Esophagus (tissue), 2 donors: Measurements from ENCODE around the gene CCDC159. TPM values are rescaled to one million over a fixed set of nuclear protein-coding genes. Genes with fewer than 3 reads are reported as not detected.
A peak's percentile ranks its signal among the peaks of the same experiment; 100 is the strongest.
"Not testable (repeated sequence)": the region's sequence is repeated elsewhere in the genome, so short reads cannot be mapped to it uniquely, and the experiment has no call there.

Experiments used
- H3K27ac ChIP-seq, 2 donors: one replicate each; pipeline ENCODE4 v1.5.1; 2013; ENCODE audit warnings: low read depth in 2 of 2, mild to moderate bottlenecking in 2 of 2, inconsistent platforms in 1 of 2, low read length in 1 of 2, moderate library complexity in 1 of 2
- H3K27me3 ChIP-seq, 2 donors: one replicate each; pipeline ENCODE4 v1.6.1; 2013; ENCODE audit warnings: low read length in 2 of 2, control low read depth in 1 of 2, mild to moderate bottlenecking in 1 of 2; ENCODE audit not compliant: insufficient read depth in 2 of 2, control insufficient read depth in 1 of 2
- H3K36me3 ChIP-seq, 2 donors: one replicate each; pipeline ENCODE4 v1.6.1; 2013; ENCODE audit warnings: low read length in 1 of 2; ENCODE audit not compliant: control insufficient read depth in 2 of 2, insufficient read depth in 2 of 2
- H3K4me1 ChIP-seq, 2 donors: one replicate each; pipeline ENCODE4 v1.6.1; 2013; ENCODE audit warnings: low read length in 1 of 2; ENCODE audit not compliant: control insufficient read depth in 2 of 2, insufficient read depth in 2 of 2
- H3K4me3 ChIP-seq, 2 donors: one replicate each; pipeline ENCODE4 v1.5.1; 2013; ENCODE audit warnings: low read length in 2 of 2, mild to moderate bottlenecking in 2 of 2, low read depth in 1 of 2, moderate library complexity in 1 of 2
- H3K9me3 ChIP-seq, 2 donors: one replicate each; pipeline ENCODE4 v1.6.1; 2013; ENCODE audit warnings: mild to moderate bottlenecking in 2 of 2, low read depth in 1 of 2, low read length in 1 of 2, moderate library complexity in 1 of 2; ENCODE audit not compliant: control insufficient read depth in 2 of 2, insufficient read depth in 1 of 2
- WGBS, 2 donors: extraction: QIAGEN DNeasy Blood & Tissue Kit; methylation state at CpG; one replicate each; pipeline ENCODE4 v1.1.7; 2013; 5-methylcytosine and 5-hydroxymethylcytosine counted together
- polyA plus RNA-seq, 2 donors: library from polyadenylated mRNA; stranded (reverse); fragments of 200-250 nt; gene quantifications; one replicate each; pipeline ENCODE4 v1.2.3, GENCODE V29; 2013
- donor health status: healthy with polysubstance abuse.
- donor health status: Bipolar disorder and iron deficiency.

Gene CCDC159
- polyA plus RNA-seq, 2 donors, result 22.5 to 47.6 TPM

GRCh38 chr19:11323601-11324078 is 22.7 kb upstream of the CCDC159 start:
- peaks cover 0 to 14% of the 10 kb centered on the region in 2 donors for H3K4me1 ChIP-seq
- H3K27me3 ChIP-seq, result no peaks in the 10 kb centered on the region
- H3K9me3 ChIP-seq, result no peaks in the 10 kb centered on the region
- WGBS, 2 donors, result 47 to 57% methylated on average over 5 of the region's 5 CpGs
- H3K27ac ChIP-seq, result peak overlapping the region; percentile 74 to 90
- H3K4me3 ChIP-seq, result no peak overlapping the region
- H3K36me3 ChIP-seq, result peaks cover 7 to 10% of the 10 kb centered on the region in 2 donors

GRCh38 chr19:11324079-11324661 is 22.1 kb upstream of the CCDC159 start:
- no peak overlapping the region for H3K4me3 ChIP-seq
- peaks cover 7 to 10% of the 10 kb centered on the region in 2 donors for H3K36me3 ChIP-seq
- H3K4me1 ChIP-seq, result peaks cover 0 to 14% of the 10 kb centered on the region in 2 donors
- H3K9me3 ChIP-seq, result no peaks in the 10 kb centered on the region
- H3K27ac ChIP-seq, result peak overlapping the region; percentile 74 to 90
- no peaks in the 10 kb centered on the region for H3K27me3 ChIP-seq
- WGBS, 2 donors, result 8 to 11% methylated on average over 10 of the region's 10 CpGs

- Histone ChIP-seq H3K27ac (peak overlapping the region; percentile 74 to 90), H3K27me3 (no peaks in the 10 kb centered on the region), H3K36me3 (peaks cover 7 to 13% of the 10 kb centered on the region in 2 donors), H3K9me3 (no peaks in the 10 kb centered on the region), H3K4me3 (no peak overlapping the region), H3K4me1 (peaks cover 0 to 14% of the 10 kb centered on the region in 2 donors)
- 52 to 53% methylated on average over 17 of the region's 17 CpGs for WGBS, 2 donors
Observed at GRCh38 chr19:11324748-11325389, 21.4 kb upstream of the CCDC159 start.

GRCh38 chr19:11325544-11325943 is 20.8 kb upstream of the CCDC159 start:
- peaks cover 0 to 14% of the 10 kb centered on the region in 2 donors for H3K4me1 ChIP-seq
- peaks cover 7 to 16% of the 10 kb centered on the region in 2 donors for H3K36me3 ChIP-seq
- no peak overlapping the region for H3K27ac ChIP-seq
- H3K9me3 ChIP-seq, result no peaks in the 10 kb centered on the region
- 84 to 87% methylated on average over 7 of the region's 7 CpGs for WGBS, 2 donors
- no peaks in the 10 kb centered on the region for H3K27me3 ChIP-seq
- H3K4me3 ChIP-seq, result no peak overlapping the region

GRCh38 chr19:11330127-11330526 is 16.2 kb upstream of the CCDC159 start:
- Histone ChIP-seq H3K4me1 (peaks cover 0 to under 1% of the 10 kb centered on the region in 2 donors), H3K36me3 (peaks cover 11 to 12% of the 10 kb centered on the region in 2 donors), H3K9me3 (no peaks in the 10 kb centered on the region), H3K4me3 (no peak overlapping the region), H3K27me3 (no peaks in the 10 kb centered on the region), H3K27ac (no peak overlapping the region)
- 76 to 80% methylated on average over 4 of the region's 4 CpGs for WGBS, 2 donors

- peaks cover 11 to 20% of the 10 kb centered on the region in 2 donors for H3K36me3 ChIP-seq
- WGBS, 2 donors, result 68 to 75% methylated on average over 4 of the region's 4 CpGs
- no peaks in the 10 kb centered on the region for H3K4me1 ChIP-seq
- no peaks in the 10 kb centered on the region for H3K27me3 ChIP-seq
- H3K27ac ChIP-seq, result no peak overlapping the region
- no peaks in the 10 kb centered on the region for H3K9me3 ChIP-seq
- H3K4me3 ChIP-seq, result no peak overlapping the region
Observed at GRCh38 chr19:11331502-11331901, 14.8 kb upstream of the CCDC159 start.

- H3K4me1 ChIP-seq, result peaks cover 0 to 3% of the 10 kb centered on the region in 2 donors
- H3K27ac ChIP-seq, result no peak overlapping the region
- no peak overlapping the region for H3K4me3 ChIP-seq
- H3K9me3 ChIP-seq, result no peaks in the 10 kb centered on the region
- H3K27me3 ChIP-seq, result no peaks in the 10 kb centered on the region
- peaks cover 4 to 21% of the 10 kb centered on the region in 2 donors for H3K36me3 ChIP-seq
- 95 to 96% methylated on average over 5 of the region's 5 CpGs for WGBS, 2 donors
Observed at GRCh38 chr19:11332822-11333221, 13.5 kb upstream of the CCDC159 start.

- not testable (repeated sequence) for H3K9me3 ChIP-seq, H3K4me3 ChIP-seq, H3K27ac ChIP-seq, H3K4me1 ChIP-seq, H3K27me3 ChIP-seq
- 77 to 87% methylated on average over 9 of the region's 9 CpGs for WGBS, 2 donors
- peaks cover 4 to 21% of the 10 kb centered on the region in 2 donors for H3K36me3 ChIP-seq
Observed at GRCh38 chr19:11333838-11334237, 12.5 kb upstream of the CCDC159 start.

GRCh38 chr19:11335449-11336146 is 10.7 kb upstream of the CCDC159 start:
- no peak overlapping the region for H3K4me3 ChIP-seq
- H3K4me1 ChIP-seq, result peaks cover 0 to 6% of the 10 kb centered on the region in 2 donors
- H3K27me3 ChIP-seq, result no peaks in the 10 kb centered on the region
- 95% methylated on average over 17 of the region's 17 CpGs for WGBS, 2 donors
- H3K36me3 ChIP-seq, result peaks cover 4 to 16% of the 10 kb centered on the region in 2 donors
- H3K9me3 ChIP-seq, result no peaks in the 10 kb centered on the region
- H3K27ac ChIP-seq, result no peak overlapping the region
